HG03558 (cell line): ENCODE results near the gene LMOD3.

Experiments used
- ATAC-seq: cut with Tn5 transposase; IDR thresholded peaks from one replicate; pipeline ENCODE4 v1.9.1; 2021; ENCODE audit warnings: moderate number of reproducible peaks; ENCODE audit not compliant: unreplicated experiment; ENCODE audit errors: extremely low read depth

The LMOD3 gene

DNA sequence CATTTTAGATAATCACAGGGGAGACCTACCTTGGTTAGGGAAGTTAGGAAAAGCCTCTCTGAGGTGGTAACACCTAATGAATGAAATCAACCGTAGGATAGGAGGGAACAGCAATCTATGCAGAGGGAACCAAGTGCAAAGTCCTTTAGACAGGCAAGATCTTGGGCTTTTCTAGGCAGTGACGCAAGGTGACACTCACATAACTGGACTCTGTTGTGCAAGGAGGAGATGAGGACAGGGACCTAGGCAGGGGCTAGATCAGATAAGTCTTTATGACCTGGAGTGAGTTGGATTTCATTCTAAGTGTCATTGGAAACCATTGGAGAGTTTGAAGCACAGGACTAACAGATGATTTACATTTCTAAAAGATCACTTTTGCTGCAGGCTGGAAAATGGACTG, 4.6 kb upstream of the LMOD3 start:
- ATAC-seq: no peak

DNA sequence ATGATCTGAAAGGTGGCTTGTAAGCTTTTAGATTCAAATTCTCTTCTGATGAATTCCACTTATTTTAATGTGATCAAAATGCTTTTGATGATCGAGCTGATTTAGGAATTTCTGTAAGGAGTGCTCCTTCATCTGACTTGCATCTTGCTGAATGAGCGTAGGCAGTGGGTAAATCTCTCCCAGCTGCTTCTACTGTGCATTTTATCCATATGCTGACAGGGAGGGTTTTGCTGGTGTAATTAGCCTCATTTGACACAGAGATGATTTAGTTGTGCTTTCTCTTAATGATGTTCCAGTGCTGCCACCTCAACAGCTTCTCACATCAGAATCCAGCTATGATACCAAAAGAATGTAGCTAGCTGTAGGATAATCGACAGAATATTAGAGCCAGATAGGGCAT, 3.8 kb upstream of the LMOD3 start:
- no peak for ATAC-seq

DNA sequence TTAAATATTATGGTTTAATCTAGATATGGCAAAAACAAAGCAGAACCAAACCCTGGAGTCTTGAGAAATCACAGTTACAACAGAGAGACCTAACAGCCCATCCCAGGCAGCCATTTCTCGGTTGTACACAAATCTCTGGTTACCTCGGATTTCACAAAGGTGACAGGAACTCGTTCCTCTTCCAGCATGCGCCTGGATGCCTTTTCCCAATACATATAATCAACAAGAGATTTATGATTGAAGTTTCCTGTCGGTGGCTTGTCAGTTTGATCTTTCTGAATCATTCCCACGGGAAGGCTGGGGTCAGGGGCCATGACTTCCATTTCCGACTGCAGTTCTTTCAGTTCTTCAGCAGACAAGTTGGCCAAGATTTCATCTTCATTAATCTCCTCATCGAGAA, 445 bp downstream of the LMOD3 start:
- no peak for ATAC-seq

DNA sequence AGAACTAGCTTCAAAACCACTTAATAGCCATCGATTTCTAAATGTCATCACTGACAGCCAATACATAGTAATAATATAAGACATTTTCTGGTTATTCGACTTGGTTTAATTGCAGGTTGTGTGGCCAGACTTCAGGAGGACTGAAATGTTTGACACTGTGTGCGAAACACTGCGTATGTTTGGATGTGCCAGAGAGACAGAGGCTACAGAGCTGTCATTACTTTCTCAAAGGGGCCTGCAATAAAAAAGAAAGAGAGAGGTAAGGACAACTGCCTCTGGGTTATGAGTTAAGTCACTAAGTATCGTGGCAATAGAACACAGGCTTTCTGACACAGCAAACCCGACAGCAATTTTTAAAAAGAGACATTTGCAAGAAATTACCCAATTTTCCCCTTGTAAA, 882 bp downstream of the LMOD3 start:
- ATAC-seq: no peak

DNA sequence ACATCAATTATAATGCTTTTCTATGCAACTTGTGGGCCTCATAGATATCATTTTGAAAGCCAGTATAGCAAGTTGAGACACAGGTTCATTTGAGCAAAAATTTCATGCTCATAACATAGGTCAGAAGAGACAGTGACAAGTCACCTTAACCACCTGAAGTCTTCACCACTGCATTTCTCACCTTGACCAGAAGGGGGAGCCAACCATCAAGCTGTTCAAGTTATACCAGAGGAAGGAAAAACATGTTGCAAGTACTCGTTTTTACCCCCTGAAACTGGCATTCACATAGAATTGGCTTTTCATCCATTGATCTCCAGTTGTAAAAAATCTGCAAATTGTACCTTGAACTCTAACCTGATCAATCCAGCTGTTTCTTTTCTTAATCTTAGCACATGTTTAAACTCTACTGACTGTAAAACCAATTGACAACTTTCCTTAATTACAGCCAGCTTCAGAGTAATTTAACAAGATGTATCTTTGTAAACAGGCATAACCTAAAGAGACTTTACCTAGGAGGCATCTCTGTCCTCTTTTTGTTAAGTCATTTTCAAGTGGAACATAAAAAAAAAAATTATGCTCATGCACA, 1.4 kb downstream of the LMOD3 start:
- ATAC-seq: peak; percentile 85

DNA sequence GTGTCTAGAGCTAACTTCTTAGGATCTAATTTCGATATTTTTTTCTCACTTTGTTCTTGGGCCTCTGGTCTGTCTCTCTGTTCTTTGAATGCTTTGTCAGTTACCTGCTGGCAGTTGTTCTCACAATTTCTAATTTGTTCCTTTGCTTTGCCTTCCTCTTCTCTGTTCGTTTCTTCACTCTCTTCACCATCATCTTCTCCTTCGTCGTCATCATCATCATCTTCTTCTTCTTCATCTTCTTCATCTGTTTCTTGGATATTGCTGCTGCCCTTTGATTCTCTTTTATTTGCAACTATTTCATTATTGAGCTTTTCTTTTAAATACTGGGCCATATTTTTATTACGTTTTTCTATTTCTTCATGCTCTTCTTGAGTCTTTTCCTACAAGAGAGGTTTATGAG, 2.7 kb downstream of the LMOD3 start:
- no peak for ATAC-seq

DNA sequence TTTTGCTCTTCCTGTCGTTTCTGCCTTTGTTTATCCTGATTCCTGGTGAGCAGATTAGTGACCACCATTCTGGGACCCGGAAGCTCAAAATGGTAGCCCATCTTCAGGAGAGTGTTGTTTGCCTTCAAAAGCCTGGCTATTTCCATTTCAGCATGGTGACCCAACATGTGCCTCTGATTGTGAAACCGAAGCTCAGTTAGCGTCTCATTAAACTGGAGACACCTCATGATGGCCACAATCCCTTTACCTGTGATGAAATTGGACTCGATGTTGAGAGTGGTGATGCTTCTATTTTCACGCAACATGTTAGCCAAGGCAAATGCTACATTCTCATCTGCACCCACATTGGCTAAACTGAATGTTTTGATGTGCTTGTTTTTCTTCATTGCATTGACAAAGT, 3.3 kb downstream of the LMOD3 start:
- no peak for ATAC-seq

DNA sequence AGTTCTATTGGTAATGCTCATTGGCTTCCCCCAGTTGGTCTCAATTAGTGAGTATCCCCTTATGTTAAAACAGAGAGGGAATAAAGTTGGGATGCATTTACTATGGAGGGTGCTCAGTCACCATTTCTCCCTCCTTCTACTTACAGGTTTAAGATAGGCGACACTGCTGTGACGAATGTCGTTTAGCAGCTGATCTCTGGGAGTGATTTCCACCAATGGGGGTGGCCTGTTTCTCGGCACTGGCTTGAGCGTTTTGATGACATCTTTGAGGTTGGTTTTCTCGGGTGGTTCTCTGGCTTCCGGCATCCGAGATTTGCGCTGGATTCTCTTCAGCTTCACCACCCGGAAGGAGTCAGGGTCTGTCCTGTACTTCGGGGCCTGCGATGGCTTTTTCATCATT, 3.8 kb downstream of the LMOD3 start:
- ATAC-seq: no peak

DNA sequence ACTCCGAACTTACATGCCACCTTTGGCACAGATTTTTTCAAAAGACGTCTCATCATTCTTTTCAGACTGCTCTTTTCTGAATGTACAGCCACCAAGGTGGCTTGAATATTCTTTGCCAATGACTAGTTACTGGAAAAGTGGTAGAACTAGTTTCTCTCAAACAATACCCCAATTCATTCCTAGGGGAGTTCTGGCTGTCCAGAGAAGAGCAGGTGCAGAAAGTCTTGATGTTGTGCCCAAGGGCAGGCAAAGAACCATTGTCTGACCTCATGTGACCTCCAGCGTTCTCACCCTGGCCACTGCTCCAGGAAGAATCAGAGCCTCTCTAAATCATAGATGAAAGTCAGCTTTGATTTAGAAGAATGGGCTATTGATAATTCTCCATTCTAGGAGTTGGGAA, 5.5 kb downstream of the LMOD3 start:
- ATAC-seq: no peak

DNA sequence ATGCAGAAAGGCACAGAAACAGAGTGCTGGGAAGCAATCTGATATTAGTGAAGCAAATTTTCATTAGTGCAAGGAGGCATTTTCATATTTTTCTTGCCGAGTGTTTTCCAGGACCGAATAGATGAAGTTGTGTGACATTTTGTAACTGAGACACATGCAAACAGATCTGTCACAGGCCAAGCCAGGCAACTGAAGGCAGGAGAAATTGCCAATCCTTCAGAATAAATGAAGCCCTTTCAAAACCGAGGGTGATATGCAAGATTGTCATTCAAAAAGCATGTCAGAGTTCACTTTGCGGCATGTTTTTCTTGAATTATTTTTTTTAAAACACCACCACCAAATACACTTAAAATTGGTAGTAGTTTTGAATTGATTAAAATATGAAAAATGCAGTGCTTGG, 6.2 kb downstream of the LMOD3 start:
- ATAC-seq: no peak

DNA sequence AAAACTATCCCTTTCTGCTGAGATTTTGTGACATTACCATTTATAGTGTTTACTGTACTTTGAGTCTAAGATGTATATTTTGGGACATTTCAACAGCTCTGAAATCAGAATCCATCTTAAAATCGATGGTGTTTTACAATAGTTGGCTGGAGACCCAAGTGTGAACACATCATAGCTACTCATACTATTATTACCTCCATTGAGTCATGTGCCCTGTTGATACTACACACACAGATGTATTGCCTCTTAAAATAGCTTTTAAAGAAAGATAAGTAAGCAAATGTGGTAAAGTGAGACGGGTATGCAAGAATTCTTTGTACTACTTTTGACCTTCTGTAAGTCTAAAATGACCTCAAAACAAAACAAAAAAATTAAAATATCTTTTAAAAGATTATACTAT, 6.7 kb downstream of the LMOD3 start:
- no peak for ATAC-seq

DNA sequence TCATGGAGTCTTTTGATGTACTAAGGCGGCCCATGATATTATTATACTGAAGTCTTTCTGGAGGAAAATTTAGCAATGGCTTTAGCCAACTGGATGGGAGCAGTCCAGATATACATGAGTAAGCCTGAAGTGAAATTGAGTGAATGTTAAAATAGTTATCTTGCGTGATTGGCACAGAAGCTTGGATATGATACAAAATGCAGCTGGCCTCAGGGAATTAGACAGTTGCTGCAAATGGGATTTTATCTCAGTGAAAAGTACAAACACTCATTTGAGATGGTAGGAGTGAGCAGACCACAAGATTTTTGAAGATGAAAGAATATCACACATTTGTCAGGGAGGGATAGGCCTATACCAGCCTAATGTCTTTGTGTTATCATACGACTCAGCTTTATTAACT, 8.9 kb downstream of the LMOD3 start:
- no peak for ATAC-seq

DNA sequence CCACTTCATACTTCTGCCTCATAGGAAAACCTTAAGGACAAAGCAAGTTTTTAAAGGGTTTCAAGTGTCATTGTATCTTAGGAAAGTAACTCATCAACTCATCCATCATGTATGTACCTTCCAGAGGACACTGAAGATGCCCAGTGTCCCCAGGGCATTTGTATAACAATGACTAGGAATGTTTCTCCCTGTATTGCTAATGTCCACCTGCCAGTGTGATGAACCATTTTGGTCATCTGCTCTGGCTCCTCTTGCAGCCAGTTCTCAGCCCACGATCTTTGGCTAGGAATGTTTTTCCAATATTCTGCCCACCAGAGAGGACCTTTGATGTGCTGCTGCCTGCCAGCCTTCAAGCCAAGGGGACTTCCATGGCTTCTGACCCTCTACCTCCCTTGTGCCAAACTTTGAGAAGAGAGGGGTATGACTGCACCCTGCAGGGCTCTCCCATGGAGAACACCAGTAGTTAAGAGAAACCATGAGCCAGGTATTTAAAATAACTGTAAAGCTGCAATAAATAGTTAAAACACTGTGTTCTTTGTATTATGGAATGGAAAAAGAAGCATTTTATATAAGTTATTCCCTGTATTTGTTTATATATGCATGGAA, 11.4 kb downstream of the LMOD3 start:
- no peak for ATAC-seq

DNA sequence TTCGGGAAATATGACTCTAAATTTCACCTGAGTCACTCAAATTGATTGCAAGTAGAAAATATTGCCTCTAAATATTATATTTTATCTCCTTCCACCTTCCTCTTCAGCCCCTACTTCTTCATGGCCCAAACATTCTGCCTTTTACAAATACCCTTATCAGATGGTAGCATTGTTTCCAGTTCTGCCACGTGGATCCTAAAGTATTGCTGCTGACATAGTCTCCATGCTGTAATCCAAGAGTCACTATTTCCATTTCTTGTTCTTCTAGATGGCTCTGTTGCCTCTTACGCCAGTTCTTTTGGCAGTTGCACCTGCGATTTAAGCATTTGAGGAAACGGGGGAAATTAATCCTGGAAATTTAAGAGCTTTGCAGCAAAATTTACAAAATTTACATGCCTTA, 13.6 kb downstream of the LMOD3 start:
- no peak for ATAC-seq

DNA sequence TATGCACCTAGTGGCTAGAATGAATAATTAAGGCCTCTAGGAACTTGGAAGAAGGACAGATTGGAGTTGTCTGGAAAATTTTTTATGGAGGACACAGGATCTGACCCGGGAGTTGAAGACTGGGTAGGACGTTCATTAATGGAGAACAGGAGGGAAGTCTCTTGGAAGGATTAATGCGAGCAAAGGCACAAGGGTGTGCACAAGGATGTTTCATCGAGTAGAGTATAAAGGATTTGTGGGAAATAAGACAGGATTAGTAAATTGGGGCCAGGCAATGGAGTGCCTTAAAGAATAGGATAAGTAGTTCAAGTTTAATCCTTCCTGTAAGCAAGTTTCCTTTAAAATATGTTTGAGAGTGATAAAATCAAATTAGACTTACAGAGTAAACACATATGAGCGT, 14.6 kb downstream of the LMOD3 start:
- no peak for ATAC-seq

DNA sequence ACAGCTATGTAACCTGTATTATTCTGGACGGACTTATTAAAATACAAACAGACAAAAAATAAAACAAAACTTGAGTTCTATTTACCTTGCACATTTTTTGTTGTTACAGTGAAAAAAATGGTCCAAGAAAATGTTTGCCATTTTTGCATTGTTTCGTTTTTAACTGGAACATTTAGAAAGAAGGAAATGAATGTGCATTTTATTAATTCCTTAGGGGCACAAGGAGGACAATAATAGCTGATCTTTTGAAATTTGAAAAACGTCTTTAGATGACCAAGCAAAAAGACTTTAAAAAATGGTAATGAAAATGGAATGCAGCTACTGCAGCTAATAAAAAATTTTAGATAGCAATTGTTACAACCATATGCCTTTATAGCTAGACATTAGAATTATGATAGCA, 17.1 kb downstream of the LMOD3 start:
- ATAC-seq: no peak

DNA sequence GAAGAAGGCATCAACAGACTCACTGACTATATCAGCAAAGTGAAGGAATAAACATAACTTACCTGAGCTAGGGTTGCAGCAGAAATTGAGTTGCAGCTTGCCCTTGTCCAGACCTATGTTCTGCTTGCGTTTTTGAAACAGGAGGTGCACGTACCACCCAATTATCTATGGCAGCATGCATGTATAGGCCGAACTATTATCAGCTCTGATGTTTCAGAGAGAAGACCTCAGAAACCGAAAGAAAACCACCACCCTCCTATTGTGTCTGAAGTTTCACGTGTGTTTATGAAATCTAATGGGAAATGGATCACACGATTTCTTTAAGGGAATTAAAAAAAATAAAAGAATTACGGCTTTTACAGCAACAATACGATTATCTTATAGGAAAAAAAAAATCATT, 17.8 kb downstream of the LMOD3 start:
- ATAC-seq: no peak

DNA sequence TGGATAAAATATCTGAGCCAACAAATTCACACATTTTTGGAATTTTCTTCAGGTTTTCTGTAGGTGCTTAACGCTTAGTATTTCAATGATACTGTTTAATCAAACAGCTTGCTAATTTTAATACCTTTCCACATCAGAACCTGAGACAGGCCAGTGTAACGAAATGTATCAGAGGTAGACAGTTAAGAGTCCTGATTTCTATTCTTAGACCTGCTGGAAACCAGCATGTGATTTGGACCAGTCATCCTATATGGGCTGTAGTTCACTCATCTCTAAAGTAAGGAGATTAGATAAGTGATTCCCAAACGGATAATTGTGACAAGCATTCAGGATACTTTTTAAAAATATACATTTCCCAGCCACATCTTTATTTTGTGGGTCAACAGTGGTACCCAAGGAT, 19.3 kb downstream of the LMOD3 start:
- no peak for ATAC-seq

DNA sequence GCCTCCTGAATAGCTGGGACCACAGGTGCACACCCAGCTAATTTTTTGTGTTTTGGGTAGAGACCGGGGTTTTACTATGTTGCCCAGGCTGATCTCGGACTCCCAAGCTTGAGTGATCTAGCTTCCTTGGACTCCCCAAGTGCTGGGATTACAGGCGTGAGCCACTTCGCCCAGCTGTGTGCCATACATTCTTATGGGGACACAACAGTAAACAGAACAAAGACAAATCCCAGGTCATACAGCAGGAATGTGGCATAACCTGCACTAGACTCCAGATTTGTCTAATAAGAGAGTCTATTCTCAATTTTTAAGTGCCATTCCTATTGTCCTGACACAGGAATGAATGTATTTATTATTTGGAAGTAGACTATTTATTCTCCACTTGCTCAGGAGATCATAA, 20.0 kb downstream of the LMOD3 start:
- no peak for ATAC-seq

DNA sequence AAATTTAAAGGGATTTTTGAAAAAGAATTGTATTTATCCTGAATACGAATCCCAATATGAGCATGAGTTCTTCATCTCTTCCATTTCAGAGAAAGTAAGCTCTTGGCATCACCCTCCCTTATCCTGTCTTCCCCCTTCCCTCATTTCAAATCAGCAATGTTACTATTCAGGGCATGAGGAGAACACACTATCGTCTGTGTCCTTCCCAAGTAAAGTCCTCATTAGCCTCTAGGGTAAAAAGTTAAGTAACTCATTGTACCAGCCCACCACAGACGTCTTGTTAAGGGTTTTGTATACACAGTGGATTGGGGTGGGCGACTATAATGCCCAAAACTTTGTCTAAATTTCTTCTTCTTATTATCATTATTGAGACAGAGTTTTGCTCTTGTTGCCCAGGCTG, 22.8 kb downstream of the LMOD3 start:
- no peak for ATAC-seq

DNA sequence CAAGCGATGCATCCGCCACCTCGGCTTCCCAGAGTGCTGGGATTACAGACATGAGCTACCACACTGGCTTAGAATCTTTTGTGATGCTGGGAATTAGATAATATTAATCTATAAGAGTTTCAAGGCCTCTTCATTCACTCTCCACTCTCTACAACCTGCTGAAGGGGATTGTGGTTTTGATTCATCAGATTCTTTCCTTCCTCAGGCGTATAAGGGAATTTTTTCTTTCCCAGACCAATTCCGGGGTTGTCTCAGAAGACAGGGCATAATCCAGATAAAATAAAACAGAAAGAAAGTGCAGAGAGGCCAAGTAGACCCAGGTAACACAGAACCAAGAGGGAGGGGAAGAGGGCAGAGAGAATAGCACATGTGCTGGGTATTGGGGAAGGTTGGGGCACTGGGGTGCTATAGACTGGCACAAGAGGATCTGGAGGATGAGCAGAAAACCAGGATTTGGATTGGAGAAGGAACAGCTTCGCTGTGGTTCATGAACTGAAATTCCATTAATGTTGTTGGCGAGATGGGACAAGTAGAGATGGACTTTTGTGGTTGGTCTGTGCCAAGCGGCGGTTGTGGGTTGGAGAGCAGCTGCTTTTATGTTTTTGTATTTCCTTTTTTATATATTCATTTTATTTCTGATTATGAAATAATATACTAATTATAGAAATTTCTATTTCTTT, 24.8 kb downstream of the LMOD3 start:
- no peak for ATAC-seq

DNA sequence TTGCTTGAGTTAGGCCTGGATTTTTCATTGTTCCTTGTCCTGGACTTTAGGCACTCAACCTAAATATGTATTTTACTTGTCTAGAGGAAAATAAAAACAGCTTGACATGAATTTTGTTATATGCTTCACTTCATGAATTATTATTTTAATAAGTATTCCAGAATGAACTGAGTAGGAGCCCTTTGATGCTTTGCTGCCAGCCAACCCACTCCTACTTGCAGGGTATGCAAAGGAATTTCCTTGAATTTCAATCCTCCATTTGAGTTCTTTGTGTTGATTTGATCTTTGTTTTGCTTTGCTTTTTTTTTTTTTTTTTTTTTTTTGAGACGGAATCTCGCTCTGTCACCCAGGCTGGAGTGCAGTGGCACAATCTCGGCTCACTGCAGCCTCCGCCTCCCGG, 26.1 kb downstream of the LMOD3 start:
- ATAC-seq: no peak
